CD4-positive, alpha-beta T cell treated with Interleukin-6 for 4 hours (primary cell): ENCODE results near the gene SPOP.
A peak's percentile ranks its signal among the peaks of the same experiment; 100 is the strongest.
"Not testable (repeated sequence)": the region's sequence is repeated elsewhere in the genome, so short reads cannot be mapped to it uniquely, and the experiment has no call there.

Source experiments
- DNase-seq: peaks from one replicate; pipeline ENCODE4 v3.0.0-alpha.2; 2020; ENCODE audit warnings: mixed read lengths

Gene SPOP

GRCh38 chr17:49695698-49696232 is 17.9 kb upstream of the SPOP start:
- DNase-seq = no peak

GRCh38 chr17:49694847-49695697 is 17.2 kb upstream of the SPOP start:
- DNase-seq = peak; percentile 78

DNA sequence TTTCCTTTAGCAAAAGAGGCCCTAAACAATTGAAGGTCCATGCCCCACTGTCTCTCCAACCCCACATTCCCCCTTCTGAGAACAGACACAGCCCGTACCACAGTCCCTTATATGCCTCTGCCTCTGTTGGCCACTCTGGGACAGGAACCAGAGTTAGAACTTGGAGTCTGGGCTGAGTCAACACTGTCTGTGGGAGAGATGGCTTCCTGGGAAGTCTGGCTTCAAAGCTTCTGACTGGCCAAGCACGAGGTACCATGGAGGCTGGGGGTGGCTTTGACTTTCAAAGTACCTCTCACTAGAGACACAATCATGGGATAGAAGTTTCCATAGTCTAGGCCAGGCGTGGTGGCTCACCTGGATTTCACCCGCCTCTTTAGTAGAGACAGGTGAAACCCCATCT is 14.9 kb upstream of the SPOP start:
- DNase-seq = no peak

GRCh38 chr17:49691677-49692191 is 13.8 kb upstream of the SPOP start:
- DNase-seq = no peak

DNA sequence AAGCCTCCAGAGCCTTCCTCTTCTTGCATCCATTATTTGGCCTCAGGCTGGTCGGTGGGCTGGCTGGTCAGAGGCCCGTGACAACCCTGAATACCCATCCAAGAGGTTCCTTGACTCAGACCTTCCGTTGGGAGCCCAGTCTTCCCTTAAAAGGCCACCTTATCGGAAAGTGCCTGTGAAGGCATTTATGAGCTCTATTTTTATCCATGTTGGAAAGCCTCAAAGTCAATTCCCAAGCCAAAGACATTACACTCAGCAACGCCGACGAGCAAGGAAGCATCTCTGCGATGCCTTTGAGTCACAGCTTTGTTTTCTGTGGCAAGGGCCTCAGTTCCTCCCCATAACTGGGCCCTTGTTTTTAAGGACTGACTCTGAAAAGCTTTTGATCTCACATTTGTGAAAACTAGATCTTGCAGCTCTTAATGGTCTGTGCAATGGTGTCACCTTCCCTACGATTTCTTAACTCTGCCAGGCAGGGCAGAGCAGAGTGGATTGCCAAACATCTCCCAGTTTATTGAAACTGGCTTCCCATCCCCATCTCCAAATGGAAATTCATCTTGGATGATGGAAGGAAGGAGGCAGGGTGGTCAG is 13.3 kb upstream of the SPOP start:
- DNase-seq = no peak

- DNase-seq = no peak
Observed at GRCh38 chr17:49690256-49690655, 12.4 kb upstream of the SPOP start.

DNA sequence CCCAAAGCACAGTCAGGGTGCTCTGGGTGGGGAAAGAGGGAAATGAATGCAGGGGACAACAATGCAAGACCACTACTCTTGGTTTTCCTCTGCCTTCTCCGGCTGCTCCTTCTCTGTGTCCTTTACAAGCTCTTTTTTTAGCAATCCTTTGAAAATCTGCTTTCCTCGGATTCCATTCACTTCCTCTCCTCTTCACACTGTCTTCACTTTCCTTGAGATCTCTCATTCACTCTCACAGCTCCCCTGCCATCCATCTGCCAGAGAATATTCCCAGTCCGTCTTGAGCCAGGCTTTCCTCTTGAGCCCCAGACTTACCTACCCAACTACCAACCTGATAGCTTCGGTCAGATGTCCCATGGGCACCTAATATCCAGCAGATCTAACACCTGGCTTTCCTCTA is 11.0 kb upstream of the SPOP start:
- DNase-seq = no peak

DNA sequence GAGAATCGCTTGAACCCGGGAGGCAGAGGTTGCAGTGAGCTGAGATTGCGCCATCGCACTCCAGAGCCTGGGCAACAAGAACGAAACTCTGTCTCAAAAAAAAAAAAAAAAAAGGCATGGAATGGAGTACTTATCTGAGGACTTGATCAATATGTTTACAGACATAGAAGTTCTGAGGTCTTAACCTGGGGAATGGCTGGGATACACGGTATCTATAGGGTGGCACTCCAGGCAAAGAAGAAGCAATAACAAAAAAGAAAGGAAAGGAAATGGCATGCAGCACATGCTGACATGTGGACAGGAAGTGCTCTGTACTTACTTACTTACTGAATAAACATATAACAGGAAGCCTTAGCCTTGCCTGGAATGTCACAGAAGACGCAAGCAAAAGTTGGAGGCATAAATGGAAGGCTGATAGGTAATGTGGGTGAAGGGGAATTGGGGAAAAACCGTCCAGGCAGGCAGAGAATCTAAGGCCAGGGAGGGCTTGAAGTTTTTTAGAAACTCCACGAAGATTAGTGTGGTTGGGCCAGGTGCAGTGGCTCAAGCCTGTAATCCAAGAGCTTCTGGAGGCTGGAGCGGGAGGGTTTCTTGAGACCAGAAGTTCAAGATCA is 10.1 kb upstream of the SPOP start:
- DNase-seq = peak; percentile 39

DNA sequence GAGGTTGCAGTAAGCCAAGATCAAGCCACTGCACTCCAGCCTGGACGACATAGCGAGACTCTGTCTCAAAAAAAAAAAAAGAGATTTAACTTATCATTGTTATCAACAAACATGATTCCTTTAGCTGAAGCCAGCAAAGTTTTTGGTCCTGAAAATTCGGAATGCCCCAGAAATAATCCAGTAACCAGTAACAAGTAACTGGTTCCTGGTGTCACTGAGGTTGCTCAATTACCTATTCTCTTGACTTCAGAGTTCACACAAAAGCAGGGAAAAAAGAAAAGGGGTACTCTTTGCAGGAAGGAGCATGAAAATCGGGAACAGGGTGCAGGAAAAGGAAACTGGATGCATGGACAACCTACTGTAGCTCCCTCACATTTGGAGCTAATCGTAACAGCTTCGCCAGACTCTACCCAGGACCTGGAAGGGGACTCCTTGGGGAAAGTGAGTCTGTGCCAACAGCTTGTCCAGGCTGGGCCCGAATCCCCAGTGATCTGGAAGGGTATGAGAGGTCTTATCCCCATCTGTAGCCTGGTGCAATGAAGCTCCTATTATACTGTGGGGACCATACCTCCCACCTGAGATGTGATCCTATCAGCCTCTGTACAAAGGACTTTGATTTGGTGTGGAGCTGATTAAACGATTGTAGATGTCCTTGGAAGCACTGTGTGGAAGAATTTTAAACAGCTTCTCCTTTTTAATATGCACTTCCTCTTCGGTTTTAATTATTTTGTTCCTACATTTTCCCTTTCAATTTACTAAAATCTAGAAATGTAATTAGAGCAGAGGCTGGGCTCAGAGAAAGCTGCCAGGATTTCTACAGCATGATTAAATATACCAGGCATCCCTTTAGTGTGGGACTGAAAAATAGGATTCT is 3.4 kb upstream of the SPOP start:
- DNase-seq = no peak

DNA sequence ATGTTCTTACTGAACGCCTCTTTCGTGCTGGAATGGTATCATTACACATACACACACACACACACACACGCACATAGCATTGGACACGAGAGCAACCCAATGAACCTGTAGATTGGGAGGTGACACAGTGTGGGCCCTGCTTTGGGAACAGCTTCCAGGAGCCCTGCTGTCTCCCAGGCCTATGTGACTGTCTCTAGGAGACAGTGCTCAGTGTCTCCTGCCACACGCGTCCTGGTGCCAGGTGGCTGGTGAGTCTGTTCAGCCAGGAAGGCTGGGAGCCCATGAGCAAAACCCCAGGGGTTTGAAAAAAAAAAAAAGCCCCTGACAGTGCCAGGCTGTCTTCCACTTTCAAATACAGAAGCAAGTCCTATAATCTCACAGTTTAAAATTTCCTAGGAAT is 2.4 kb upstream of the SPOP start:
- no peak for DNase-seq

DNA sequence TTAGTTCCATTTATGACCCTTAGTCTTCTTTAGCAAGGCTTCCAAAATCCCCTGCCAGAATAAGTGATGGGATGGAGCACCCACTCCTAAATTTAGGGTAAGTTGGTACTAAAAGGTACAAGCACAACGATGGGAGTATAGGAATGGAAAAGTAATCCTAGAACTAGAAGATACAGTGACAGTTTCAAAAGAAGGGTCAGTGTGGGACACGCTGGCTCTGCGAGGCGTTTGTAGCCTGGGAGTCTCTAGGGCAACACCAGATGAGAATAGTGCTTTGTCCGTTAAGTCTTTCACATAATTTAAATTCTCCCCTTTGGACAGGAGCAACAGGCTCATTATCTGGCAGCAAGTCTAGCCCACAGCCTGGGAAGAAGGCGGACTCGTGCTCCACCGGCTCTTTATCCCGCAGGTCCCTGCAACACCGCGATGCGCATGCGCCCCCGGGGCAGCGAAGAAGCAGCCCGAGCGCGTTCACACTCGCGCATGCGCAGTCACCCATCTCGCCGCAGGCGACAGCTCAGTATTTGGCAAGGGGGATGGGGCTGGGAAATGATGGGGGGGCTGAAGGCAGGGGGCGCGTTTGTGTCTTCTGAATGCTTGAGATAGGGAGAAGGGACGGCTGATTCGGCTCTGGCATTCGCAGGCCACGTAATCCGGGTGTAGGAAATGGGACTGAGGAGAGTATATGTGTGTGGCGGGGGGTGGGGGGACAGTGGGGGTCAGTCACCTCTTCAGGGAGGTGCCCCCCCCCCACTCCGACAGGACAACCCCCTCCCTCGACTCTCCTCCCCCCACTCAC is 564 bp downstream of the SPOP start:
- DNase-seq = peak; percentile 98

DNA sequence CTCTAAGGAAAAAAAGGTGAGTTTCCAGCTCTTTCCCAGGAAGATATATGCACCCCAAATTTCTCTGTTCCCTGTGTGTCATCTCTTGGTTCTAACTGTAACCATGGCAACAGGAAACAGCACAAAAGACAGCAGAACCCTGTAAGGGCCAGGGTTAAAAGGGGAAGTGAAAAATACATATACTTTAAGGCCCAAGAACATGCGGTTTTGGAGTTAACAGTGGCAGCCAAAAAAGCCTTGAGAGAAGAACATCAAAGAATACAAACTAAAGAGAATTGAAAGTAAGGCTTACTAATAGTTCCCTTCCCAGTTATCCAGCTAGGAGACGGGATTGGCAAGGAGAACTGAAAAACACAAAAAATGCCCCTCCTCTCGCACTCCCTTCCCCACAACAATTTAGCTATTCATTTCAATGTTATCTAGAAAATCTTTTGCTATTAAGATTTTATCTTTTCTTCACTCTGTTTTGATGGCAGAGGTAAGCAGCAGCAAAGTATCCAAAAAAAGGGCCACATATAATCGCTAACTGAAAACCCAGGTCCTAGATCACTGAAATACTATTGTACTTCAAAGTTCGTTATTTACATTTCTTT is 1.5 kb downstream of the SPOP start:
- DNase-seq = peak; percentile 44

DNA sequence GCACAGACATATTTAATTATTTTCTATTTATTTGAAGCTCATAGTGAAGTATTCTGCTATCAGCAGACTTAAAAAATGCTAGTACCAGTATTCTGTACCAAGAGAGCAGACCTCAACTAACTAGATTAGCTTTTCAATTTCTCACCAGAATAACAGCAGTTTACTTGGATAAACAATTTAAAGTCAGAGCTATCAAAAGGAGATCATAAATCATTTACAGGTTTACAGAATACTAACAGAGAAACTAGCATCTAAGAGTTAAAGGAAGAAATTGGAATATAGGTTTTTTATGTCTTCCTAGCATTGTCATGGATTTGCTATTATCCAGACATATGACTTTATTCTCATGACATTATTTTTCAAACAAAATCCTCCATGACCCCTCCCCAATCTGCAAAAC is 3.4 kb downstream of the SPOP start:
- no peak for DNase-seq

- DNase-seq = not testable (repeated sequence)
Observed at GRCh38 chr17:49673679-49674078, 4.2 kb downstream of the SPOP start.

DNA sequence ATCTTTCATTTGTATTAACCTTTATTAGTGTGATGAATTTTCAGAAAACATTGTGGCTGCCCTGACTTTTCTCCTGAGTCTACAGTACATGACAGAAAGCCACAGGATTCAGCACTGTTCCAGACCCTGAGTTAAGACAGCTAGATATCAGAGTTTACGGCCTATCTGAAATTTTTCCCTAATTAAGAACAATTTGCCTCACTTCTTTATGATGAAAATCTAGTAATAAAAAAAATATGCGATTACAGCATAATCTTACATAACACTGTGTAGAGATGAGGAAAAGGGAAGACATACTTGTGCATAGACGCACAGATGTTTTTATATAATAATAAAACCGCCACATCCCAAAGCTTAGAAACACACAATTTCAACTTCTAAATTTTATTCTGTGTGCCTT is 7.3 kb downstream of the SPOP start:
- DNase-seq = no peak

- no peak for DNase-seq
Observed at GRCh38 chr17:49670002-49670401, 7.9 kb downstream of the SPOP start.

GRCh38 chr17:49667854-49668253 is 10.0 kb downstream of the SPOP start:
- no peak for DNase-seq

DNA sequence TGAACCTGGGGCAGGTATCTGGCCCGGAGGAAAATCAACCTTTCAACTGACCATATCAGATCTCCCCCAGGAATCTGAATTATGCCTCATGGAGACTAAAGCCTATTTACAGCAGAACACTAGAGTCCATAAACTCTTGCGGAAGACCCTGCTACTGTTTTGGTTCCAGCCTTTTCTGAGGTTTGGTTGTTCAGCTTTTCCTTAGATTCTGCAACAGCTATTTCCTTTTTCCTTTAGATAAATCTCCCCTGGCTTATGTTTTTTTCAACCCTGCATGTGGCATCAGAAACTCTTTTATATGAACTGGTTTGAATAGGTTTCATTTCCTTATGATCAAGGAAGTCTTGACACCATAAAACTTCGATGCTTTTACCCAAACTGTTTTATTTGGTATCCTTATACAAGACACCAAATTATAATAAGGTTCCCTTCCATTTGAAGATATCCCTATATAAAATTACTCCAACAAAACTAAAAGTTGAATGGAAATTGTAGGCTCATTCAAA is 13.1 kb downstream of the SPOP start:
- no peak for DNase-seq

DNA sequence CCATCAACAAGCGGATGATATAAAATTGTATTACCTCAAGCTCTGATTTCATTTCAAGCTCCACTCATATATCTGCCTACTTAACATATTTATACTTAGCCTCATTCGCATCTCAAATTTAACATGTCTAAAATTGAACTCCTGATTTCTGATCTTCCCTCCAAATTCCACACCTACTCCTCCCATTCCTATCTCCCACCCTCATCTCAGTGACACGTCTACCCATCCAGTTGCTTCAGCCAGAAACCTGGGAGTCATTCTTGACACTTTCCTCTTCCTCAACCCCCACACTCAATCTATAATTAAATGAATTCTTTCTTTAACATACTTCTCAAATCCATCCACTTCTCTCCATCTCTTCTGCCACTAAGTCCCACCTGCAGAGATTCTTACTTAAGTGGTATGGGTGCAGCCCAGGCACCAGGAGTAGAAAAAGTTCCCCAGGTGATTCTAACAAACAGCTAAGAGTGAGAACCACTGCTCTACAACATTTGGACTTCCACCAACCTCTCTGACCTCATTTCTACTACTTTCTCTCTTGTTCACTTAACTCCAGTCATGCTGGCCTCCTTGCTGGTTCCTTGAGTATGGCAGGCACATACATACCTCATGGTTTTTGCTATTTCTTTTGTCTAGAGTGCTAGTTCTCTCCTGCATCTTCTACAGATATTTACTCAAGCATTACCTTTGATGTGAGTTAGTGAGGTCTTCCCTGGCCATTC is 18.1 kb downstream of the SPOP start:
- DNase-seq = no peak

- DNase-seq = no peak
Observed at GRCh38 chr17:49656247-49656646, 21.6 kb downstream of the SPOP start.

- no peak for DNase-seq
Observed at GRCh38 chr17:49647256-49647585, 30.7 kb downstream of the SPOP start.
